ENCODE measurements around the gene ASZ1.
"Not testable (repeated sequence)": the region's sequence is repeated elsewhere in the genome, so short reads cannot be mapped to it uniquely, and the experiment has no call there.

ASZ1 gene, protein sequence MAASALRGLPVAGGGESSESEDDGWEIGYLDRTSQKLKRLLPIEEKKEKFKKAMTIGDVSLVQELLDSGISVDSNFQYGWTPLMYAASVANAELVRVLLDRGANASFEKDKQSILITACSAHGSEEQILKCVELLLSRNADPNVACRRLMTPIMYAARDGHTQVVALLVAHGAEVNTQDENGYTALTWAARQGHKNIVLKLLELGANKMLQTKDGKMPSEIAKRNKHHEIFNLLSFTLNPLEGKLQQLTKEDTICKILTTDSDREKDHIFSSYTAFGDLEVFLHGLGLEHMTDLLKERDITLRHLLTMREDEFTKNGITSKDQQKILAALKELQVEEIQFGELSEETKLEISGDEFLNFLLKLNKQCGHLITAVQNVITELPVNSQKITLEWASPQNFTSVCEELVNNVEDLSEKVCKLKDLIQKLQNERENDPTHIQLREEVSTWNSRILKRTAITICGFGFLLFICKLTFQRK

DNA sequence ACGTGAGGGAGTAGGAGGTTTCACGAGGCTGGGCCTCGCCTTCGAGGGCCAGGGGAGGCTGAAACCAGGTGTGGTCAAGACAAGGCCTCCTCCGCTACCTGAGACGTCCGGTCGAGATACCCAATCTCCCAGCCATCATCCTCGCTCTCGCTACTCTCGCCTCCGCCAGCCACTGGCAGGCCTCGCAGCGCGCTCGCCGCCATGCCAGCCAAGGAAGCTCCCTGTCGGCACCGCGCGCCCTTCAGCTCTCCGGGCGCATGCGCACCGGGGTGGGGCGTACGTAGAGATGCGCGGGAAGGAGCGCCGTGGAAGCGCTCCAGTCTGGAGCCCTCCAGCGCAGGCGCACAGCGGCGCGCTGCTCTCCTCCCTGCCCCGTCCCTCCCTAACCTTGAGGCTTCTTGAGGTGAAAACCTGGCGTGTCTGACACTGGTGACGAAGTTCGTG, at the start of gene ASZ1:
Gene ASZ1 (minus strand): TSS at position 236 of the 444 bp plus-strand sequence. CDS start 33 bp downstream, at position 203.
- Mint-ChIP-seq H3K4me3 (no peak within 1 kb of the TSS), H3K27me3 (ENCODE audit: low read depth, poor library complexity) (peaks cover 6% of the 10 kb centered on the region), H3K27ac (no peak within 1 kb of the TSS), H3K4me1 (no peaks in the 10 kb centered on the region), H3K36me3 (ENCODE audit: low read depth) (no peaks in the 10 kb centered on the region), H3K9me3 (peaks cover 4% of the 10 kb centered on the region)
- TF ChIP-seq, protein P1, sequence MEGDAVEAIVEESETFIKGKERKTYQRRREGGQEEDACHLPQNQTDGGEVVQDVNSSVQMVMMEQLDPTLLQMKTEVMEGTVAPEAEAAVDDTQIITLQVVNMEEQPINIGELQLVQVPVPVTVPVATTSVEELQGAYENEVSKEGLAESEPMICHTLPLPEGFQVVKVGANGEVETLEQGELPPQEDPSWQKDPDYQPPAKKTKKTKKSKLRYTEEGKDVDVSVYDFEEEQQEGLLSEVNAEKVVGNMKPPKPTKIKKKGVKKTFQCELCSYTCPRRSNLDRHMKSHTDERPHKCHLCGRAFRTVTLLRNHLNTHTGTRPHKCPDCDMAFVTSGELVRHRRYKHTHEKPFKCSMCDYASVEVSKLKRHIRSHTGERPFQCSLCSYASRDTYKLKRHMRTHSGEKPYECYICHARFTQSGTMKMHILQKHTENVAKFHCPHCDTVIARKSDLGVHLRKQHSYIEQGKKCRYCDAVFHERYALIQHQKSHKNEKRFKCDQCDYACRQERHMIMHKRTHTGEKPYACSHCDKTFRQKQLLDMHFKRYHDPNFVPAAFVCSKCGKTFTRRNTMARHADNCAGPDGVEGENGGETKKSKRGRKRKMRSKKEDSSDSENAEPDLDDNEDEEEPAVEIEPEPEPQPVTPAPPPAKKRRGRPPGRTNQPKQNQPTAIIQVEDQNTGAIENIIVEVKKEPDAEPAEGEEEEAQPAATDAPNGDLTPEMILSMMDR (IDR thresholded peaks at IDR 0.05): no peak
- DNase-seq: no peak

DNA sequence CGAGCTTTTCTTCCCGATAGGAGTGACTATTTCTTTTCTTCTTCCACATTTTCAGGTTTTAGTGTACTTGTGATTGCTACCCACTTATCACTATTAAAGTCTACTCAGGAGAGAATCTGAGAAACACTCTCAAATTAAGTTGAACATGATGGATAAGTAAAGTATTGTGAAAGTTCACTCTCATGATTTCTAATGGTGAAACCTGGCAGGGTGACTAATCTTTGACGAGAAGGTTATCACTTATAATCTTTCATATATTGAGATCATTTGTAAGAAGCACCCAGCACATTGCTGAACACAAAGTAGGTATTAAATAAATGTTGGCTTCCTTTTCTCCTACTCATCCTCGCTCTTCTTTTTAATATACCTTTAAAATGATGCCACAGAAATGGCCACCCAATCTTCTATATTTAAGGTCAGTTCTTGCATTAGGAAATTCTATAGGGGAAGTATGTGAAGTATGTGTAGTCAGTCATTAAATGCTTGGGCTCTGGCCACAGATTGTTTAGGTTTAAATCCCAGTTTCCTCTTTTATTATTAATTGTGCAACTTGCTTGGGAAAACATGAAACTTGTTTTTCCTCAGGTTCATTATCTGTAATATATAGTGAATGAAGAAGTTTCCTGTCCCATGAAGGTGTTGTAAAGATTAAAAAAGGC, 49.4 kb upstream of the ASZ1 start:
- no peak overlapping the region for H3K27ac Mint-ChIP-seq
- H3K9me3 Mint-ChIP-seq: no peaks in the 10 kb centered on the region
- H3K36me3 Mint-ChIP-seq (ENCODE audit: low read depth): no peaks in the 10 kb centered on the region
- peaks cover 7% of the 10 kb centered on the region for H3K4me1 Mint-ChIP-seq
- peaks cover 57% of the 10 kb centered on the region for H3K27me3 Mint-ChIP-seq (ENCODE audit: low read depth, poor library complexity)
- H3K4me3 Mint-ChIP-seq: no peak overlapping the region
- TF ChIP-seq, protein P1 (IDR thresholded peaks at IDR 0.05): no peak
- DNase-seq: no peak

DNA sequence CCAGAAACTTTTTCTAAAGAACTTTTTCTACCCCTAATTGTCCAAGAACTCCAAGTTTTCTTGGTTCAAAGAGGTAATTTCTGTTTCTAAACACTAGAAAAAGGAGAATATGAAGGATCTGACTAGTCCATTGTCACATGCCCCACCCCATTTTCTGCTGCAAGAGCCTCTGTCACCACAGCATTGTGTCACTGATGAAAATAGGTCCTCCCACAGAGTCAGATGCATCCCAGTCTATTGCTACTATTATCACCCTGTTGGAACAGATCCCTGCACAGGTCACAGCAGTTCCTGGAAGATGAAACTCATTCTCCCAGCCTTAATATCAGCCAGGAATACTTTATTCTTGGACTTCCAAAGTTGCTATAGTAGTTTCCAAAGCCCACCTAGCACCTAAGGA, 45.0 kb upstream of the ASZ1 start:
- no peak overlapping the region for H3K27ac Mint-ChIP-seq
- no peaks in the 10 kb centered on the region for H3K36me3 Mint-ChIP-seq (ENCODE audit: low read depth)
- no peaks in the 10 kb centered on the region for H3K9me3 Mint-ChIP-seq
- H3K4me1 Mint-ChIP-seq: no peaks in the 10 kb centered on the region
- H3K4me3 Mint-ChIP-seq: no peak overlapping the region
- DNase-seq: no peak
- H3K27me3 Mint-ChIP-seq (ENCODE audit: low read depth, poor library complexity): peaks cover 16% of the 10 kb centered on the region
- TF ChIP-seq, protein P1 (IDR thresholded peaks at IDR 0.05): no peak

DNA sequence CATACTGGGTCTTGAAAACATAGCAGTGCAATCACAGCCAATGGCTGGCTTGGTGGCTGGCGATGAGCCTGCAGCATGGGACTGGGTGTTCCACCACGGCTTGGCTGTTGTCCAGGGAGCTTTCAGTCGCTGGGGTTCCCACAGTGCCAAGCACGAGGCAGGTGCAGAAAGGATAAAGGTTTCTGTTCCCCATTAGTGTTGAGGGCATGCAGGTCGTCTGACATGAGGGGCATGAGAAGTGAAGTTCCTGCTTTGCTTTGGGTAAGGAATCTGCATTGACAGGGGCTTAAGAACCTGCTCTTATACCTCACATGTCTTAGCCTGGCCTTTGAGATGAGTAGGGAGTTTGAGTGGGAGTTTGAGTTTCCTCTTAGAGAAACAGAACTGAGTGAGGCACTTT, 43.5 kb upstream of the ASZ1 start:
- no peak for DNase-seq
- Mint-ChIP-seq H3K27me3 (ENCODE audit: low read depth, poor library complexity) (peaks cover 10% of the 10 kb centered on the region), H3K36me3 (ENCODE audit: low read depth) (no peaks in the 10 kb centered on the region), H3K4me1 (no peaks in the 10 kb centered on the region), H3K9me3 (no peaks in the 10 kb centered on the region), H3K27ac (no peak overlapping the region), H3K4me3 (no peak overlapping the region)
- TF ChIP-seq, protein P1 (IDR thresholded peaks at IDR 0.05): no peak

DNA sequence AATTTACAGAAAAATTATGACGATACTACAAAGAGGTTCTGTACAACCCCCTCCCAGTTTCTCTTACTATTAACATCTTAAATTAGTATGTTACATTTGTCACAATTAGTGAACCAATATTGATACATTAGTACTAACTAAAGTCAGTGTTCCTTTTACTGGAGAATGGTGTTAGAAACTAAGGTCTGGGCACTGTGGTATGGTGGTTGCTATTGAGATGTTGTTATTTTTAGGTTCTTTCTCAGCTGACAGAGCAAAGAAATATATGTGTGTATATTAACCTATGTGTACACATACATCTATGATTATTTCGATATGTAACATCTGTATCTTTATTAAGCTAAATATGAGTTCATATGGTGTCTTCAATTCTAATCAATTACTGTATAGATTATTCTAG, 40.9 kb upstream of the ASZ1 start:
- no peaks in the 10 kb centered on the region for H3K4me1 Mint-ChIP-seq
- TF ChIP-seq, protein P1 (IDR thresholded peaks at IDR 0.05): no peak
- no peaks in the 10 kb centered on the region for H3K36me3 Mint-ChIP-seq (ENCODE audit: low read depth)
- no peak for DNase-seq
- H3K4me3 Mint-ChIP-seq: no peak overlapping the region
- H3K9me3 Mint-ChIP-seq: peaks cover 3% of the 10 kb centered on the region
- H3K27ac Mint-ChIP-seq: no peak overlapping the region
- peaks cover 2% of the 10 kb centered on the region for H3K27me3 Mint-ChIP-seq (ENCODE audit: low read depth, poor library complexity)

DNA sequence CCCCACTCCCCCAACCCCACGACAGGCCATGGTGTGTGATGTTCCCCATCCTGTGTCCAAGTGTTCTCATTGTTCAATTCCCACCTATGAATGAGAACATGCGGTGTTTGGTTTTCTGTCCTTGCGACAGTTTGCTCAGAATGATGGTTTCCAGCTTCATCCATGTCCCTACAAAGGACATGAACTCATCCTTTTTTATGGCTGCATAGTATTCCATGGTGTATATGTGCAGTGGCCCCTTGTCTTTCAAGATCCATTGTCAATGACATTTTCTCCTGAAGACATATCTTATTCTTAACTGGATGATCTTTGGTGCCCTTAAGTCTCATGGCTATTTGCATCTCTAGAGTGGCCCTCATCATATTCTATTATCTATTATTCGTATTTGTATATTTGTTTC, 33.5 kb upstream of the ASZ1 start:
- H3K27ac Mint-ChIP-seq; H3K4me3 Mint-ChIP-seq; DNase-seq; H3K4me1 Mint-ChIP-seq; H3K36me3 Mint-ChIP-seq (ENCODE audit: low read depth); H3K27me3 Mint-ChIP-seq (ENCODE audit: low read depth, poor library complexity): not testable (repeated sequence)
- peaks cover 17% of the 10 kb centered on the region for H3K9me3 Mint-ChIP-seq
